Gastrocnemius medialis (tissue), 4 donors: ENCODE results near the gene LRFN5.

ENCODE experiments used
- CTCF ChIP-seq, 5 experiments: fragments of 450-650 bp in 3 of 5; fragments of 200-600 bp in 2 of 5; sonication (generic) in 2 of 5; IDR thresholded peaks in 4 of 5; conservative IDR thresholded peaks in 1 of 5; 1 replicate in 4 of 5; 2 replicates in 1 of 5; pipeline ENCODE4 v1.5.1; 2016 to 2019; ENCODE audit warnings: antibody characterized with exemption in 5 of 5, mild to moderate bottlenecking in 3 of 5, moderate library complexity in 3 of 5
- POLR2A ChIP-seq, 2 donors: fragments of 450-650 bp; IDR thresholded peaks; one replicate each; pipeline ENCODE4 v1.6.1; 2017; ENCODE audit warnings: antibody characterized with exemption in 2 of 2, mild to moderate bottlenecking in 2 of 2, moderate library complexity in 2 of 2

- TF ChIP-seq POLR2A (IDR thresholded peaks at IDR 0.05) (no peak), CTCF (IDR thresholded peaks at IDR 0.05 in 4 of 5, conservative IDR thresholded peaks at IDR 0.05 in 1 of 5) (no peak)
Measured at GRCh38 chr14:41783403-41783802, 176.7 kb downstream of the LRFN5 start.
